ENCODE data around the gene PHF19. TPM values are rescaled to one million over a fixed set of nuclear protein-coding genes. Genes with fewer than 3 reads are reported as not detected.

Gene PHF19
- total and polyA plus RNA-seq, 8 donors, result 37.0 to 55.0 (median 45.7) TPM

DNA sequence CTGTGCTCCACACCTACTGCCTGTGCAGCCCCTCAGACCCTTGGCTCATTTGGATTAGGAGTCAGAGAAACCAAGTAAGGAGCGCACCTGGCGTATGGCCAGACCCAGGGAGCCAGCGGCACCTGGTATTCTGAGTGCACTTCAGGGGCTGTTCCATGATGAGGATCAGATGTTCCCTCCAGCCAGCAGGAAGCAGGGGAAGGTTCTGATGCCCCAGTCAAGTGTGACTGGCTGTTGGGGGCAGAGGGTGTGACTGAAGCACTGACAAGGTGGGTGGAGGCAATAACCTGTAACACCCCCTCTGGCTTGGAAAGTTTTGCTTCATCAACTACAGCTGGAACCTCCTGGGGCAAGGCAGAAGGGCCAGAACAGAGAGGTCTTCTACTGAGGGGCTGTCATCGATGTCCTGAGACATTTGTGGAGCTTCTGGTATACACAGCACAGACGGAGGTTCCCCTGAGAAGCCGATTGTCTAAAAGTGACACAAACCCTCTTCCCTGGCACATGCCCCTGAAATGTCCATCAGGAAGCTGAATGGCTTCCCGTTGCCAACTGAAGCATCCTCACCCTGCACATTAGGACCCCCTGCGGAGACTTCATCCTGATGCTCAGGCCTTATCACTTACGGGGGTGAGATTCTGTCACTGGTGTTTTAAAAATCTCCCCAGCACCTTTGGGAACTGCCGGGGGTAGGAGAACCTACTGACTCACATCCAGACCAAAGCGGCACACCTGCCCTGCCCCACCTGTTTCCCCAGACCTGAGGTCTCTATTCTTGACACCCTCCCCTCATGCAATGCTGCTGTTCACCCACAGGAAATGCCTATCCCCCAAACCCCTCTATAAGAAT lies 28.6 kb upstream of the PHF19 start:
- Histone ChIP-seq H3K27ac (no peak overlapping the region), H3K36me3 (peaks cover 0 to 71% of the 10 kb centered on the region in 2 donors), H3K4me3 (no peak overlapping the region), H3K4me1 (peaks cover 0 to 8% of the 10 kb centered on the region in 2 donors), H3K9me3 (no peaks in the 10 kb centered on the region), H3K27me3 (no peaks in the 10 kb centered on the region)
- DNase-seq (no peak), ATAC-seq (no peak)
- intact Hi-C loops (cut with DNase I), result no loop called here
- TF ChIP-seq, protein P1, sequence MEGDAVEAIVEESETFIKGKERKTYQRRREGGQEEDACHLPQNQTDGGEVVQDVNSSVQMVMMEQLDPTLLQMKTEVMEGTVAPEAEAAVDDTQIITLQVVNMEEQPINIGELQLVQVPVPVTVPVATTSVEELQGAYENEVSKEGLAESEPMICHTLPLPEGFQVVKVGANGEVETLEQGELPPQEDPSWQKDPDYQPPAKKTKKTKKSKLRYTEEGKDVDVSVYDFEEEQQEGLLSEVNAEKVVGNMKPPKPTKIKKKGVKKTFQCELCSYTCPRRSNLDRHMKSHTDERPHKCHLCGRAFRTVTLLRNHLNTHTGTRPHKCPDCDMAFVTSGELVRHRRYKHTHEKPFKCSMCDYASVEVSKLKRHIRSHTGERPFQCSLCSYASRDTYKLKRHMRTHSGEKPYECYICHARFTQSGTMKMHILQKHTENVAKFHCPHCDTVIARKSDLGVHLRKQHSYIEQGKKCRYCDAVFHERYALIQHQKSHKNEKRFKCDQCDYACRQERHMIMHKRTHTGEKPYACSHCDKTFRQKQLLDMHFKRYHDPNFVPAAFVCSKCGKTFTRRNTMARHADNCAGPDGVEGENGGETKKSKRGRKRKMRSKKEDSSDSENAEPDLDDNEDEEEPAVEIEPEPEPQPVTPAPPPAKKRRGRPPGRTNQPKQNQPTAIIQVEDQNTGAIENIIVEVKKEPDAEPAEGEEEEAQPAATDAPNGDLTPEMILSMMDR (IDR thresholded peaks at IDR 0.05), result no peak

DNA sequence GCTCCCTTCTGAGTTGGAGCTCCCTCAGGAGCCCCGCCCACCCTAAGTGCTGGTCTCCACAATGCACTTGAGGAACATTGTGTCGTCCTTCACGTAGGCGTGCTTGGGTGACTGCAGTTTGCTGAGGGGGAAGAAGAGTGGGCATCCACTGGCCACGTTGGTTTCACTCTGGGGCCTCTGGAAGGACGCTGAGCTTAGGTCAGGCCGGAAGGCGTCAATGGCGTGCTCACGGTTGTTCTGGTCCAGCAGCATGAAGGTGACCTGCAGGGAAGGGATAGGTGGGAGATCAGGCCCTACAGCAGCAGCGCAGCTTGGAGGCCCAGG lies 28.0 kb upstream of the PHF19 start:
- no peak for ATAC-seq

DNA sequence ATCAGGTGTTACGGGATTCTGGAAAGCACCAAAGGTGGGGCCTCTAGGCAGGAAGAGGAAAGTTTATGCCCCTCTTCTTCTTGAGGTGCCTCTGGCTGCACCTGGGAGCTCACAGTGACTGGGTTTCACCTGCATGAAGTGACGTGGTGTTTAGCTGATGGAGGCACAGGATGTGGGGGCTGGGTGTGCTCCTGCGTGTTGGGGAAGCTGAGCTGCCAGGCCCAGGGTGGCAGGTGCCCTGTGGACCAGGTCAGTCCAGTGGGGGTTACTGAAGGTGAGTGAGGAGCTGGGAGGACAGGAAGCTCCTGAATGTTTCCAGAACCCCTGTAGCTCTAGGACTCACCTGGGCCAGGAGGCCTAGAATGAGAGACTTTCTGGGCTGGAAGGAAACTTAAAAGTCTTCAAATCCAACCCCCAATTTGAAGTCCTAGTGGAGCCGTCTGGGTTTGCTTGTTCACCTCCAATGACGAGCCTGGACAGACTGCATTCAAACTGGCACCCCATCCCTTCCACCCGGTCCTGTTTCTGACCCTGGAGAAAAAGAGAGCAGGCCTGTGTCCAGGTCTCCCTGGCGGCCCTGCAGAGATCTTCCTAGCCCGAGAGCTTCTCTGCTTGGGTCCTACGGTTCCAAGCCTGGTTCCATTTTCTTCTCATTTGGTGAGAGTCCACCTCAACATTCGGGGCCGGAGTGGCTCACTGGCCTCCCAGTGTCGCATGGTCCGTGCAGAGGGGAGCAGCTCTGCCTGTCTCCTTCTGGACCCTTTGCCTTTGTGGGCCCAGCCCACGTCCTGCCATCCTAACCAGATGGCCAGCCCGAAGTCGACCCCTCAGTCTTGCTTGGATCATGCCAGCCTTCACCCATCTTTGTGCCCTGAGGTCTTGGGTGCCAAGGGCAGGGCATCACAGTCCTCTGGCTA lies 27.3 kb upstream of the PHF19 start:
- Histone ChIP-seq H3K27me3 (no peaks in the 10 kb centered on the region), H3K27ac (no peak overlapping the region), H3K9me3 (no peaks in the 10 kb centered on the region), H3K36me3 (peaks cover 0 to 59% of the 10 kb centered on the region in 2 donors), H3K4me1 (no peaks in the 10 kb centered on the region), H3K4me3 (no peak overlapping the region)
- intact Hi-C loops (cut with DNase I), result no loop called here
- DNase-seq, result no peak
- TF ChIP-seq, protein P1 (IDR thresholded peaks at IDR 0.05), result no peak
- ATAC-seq, result no peak

More for the DNA sequence above, 28.0 kb upstream of the PHF19 start:
- Histone ChIP-seq H3K4me1 (peaks cover 0 to 4% of the 10 kb centered on the region in 2 donors), H3K4me3 (no peak overlapping the region), H3K27me3 (no peaks in the 10 kb centered on the region), H3K9me3 (no peaks in the 10 kb centered on the region), H3K27ac (no peak overlapping the region), H3K36me3 (peaks cover 0 to 65% of the 10 kb centered on the region in 2 donors)
- no peak for DNase-seq
- intact Hi-C loops (cut with DNase I), result no loop called here
- TF ChIP-seq, protein P1 (IDR thresholded peaks at IDR 0.05), result no peak

DNA sequence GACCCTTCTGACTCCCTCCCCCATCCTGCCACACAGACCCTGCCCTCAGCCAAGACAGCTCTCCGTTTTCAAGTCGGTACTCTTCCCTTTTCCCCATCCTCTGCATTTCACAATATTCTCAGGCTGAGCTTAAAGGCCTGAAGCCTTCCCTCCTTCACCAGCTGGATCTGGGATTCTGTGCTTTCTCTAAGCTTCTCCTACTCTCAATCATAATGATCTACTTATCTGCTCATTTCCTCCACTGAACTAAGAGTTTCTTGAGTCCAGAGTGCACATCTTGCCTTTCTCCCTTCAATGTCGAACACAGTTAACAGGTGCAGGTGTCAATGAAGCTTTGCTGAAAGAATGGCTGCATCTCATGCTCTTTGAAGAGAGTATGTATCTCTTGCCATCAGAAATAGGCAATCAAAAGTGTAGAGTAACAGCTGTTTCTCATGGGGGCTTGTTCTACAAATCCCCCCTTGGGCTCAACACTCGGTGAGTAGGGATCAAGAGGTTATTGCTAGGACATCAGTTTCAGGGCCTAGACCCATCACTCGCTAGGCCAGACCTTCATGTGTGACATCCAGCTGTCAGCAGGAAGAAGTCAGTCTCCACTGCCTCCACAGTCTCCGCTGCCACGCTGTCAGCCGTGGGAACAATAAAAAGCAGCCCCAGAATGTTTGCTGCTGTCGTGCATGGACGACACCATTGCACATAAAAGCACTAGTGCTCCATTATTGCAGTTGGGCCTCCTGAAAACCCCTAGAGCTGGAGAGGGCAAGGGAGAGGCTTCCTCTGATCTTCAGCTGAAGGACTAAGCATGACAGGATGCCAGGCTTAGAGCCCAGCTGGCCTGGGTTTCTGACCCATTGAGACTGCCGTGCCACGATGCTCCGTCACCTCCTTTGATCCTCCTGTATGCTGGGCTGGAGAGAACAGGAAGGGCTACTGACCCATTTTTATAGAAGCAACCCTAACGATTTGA lies 25.9 kb upstream of the PHF19 start:
- Histone ChIP-seq H3K27ac (no peak overlapping the region), H3K4me1 (no peaks in the 10 kb centered on the region), H3K4me3 (no peak overlapping the region), H3K36me3 (peaks cover 0 to 49% of the 10 kb centered on the region in 2 donors), H3K27me3 (no peaks in the 10 kb centered on the region), H3K9me3 (no peaks in the 10 kb centered on the region)
- TF ChIP-seq, protein P1 (IDR thresholded peaks at IDR 0.05), result no peak
- DNase-seq (no peak), ATAC-seq (no peak)
- intact Hi-C loops (cut with DNase I), result no loop called here

Measured in left lung (tissue), 10 donors.